ENCODE data around the gene ADGRE3. TPM values are rescaled to one million over a fixed set of nuclear protein-coding genes. Genes with fewer than 3 reads are reported as not detected.

Gene ADGRE3
- total RNA-seq, 1 donor from 2014 or later, result not detected

DNA sequence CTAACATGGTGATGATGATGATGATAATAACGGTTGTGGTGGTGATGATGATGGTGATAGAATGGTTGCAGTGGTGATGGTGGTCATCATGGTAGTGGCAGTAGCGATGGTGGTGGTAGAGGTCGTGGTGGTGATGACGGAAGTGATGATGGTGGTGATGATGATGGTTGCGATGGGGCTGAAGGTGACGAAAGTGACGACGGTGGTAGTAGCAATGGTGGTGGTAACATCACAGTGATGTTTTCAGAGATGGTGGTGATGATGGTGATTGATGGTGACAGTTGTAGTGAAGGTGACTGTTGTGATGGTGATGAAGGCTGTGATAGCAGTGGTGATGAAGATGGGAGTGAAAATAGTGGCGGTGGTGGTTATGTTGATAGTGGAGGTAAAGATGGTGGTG, 3.6 kb upstream of the ADGRE3 start:
- H3K27me3 ChIP-seq, result peaks cover 8% of the 10 kb centered on the region
- H3K27ac ChIP-seq, result no peak overlapping the region
- no peak overlapping the region for H3K4me3 ChIP-seq
- H3K79me2 ChIP-seq (ENCODE audit: low read depth), result no peaks in the 10 kb centered on the region
- no peaks in the 10 kb centered on the region for H3K4me1 ChIP-seq
- no peak overlapping the region for H3K4me3 Mint-ChIP-seq
- no peaks in the 10 kb centered on the region for H3K36me3 Mint-ChIP-seq
- H3K4me2 ChIP-seq, result no peak overlapping the region
- H3K4me1 Mint-ChIP-seq, result no peaks in the 10 kb centered on the region
- H4K20me1 ChIP-seq (ENCODE audit: low read depth), result no peaks in the 10 kb centered on the region
- H3K27me3 Mint-ChIP-seq (ENCODE audit: insufficient read depth, low read depth), result peaks cover 4% of the 10 kb centered on the region
- H3K27ac Mint-ChIP-seq, result no peak overlapping the region
- no peak overlapping the region for H3K9ac ChIP-seq
- no peaks in the 10 kb centered on the region for H3F3A ChIP-seq (ENCODE audit: low read depth)
- TF ChIP-seq EZH2phosphoT487 (IDR thresholded peaks at IDR 0.05), result no peak
- H3K36me3 ChIP-seq, result no peaks in the 10 kb centered on the region
- H2AFZ ChIP-seq (replicated peaks), result no peak overlapping the region
- H3K9me3 ChIP-seq (ENCODE audit: low read depth), result no peaks in the 10 kb centered on the region
- no peak for DNase-seq (ENCODE audit: low spot score)
- no peaks in the 10 kb centered on the region for H3K9me3 Mint-ChIP-seq

GRCh38 chr19:14677464-14677863, 2.8 kb upstream of the ADGRE3 start:
- H3K4me1 Mint-ChIP-seq, result no peaks in the 10 kb centered on the region
- DNase-seq (ENCODE audit: low spot score), result no peak
- H3K36me3 ChIP-seq, result no peaks in the 10 kb centered on the region

DNA sequence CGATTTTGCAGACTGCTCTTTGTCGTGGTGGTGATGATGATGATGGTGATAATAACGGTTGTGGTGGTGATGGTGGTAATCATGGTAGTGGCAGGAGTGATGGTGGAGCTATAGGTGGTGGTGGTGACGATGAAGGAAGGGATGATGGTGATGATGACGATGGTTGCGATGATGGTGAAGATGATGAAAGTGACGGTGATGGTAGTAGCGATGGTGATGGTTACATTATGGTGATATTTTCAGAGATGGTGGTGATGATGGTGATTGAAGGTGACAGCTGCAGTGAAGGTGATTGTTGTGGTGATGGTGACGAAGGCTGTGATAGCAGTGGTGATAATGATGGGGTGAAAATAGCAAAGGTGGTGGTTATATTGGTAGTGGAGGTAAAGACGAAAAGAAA, 2.1 kb upstream of the ADGRE3 start:
- no peak overlapping the region for H3K4me3 Mint-ChIP-seq
- peaks cover 2% of the 10 kb centered on the region for H3K27me3 ChIP-seq
- no peak overlapping the region for H3K4me3 ChIP-seq
- H3K9me3 ChIP-seq (ENCODE audit: low read depth), result no peaks in the 10 kb centered on the region
- H3K9ac ChIP-seq, result no peak overlapping the region
- no peaks in the 10 kb centered on the region for H3F3A ChIP-seq (ENCODE audit: low read depth)
- H3K4me2 ChIP-seq, result no peak overlapping the region
- H3K27me3 Mint-ChIP-seq (ENCODE audit: insufficient read depth, low read depth), result peaks cover 3% of the 10 kb centered on the region
- no peaks in the 10 kb centered on the region for H3K4me1 Mint-ChIP-seq
- H3K27ac Mint-ChIP-seq, result no peak overlapping the region
- no peaks in the 10 kb centered on the region for H3K36me3 Mint-ChIP-seq
- H4K20me1 ChIP-seq (ENCODE audit: low read depth), result no peaks in the 10 kb centered on the region
- no peaks in the 10 kb centered on the region for H3K79me2 ChIP-seq (ENCODE audit: low read depth)
- no peaks in the 10 kb centered on the region for H3K4me1 ChIP-seq
- no peaks in the 10 kb centered on the region for H3K36me3 ChIP-seq
- DNase-seq (ENCODE audit: low spot score), result no peak
- H2AFZ ChIP-seq (replicated peaks), result no peak overlapping the region
- no peak overlapping the region for H3K27ac ChIP-seq
- H3K9me3 Mint-ChIP-seq, result no peaks in the 10 kb centered on the region
- TF ChIP-seq, protein P1, sequence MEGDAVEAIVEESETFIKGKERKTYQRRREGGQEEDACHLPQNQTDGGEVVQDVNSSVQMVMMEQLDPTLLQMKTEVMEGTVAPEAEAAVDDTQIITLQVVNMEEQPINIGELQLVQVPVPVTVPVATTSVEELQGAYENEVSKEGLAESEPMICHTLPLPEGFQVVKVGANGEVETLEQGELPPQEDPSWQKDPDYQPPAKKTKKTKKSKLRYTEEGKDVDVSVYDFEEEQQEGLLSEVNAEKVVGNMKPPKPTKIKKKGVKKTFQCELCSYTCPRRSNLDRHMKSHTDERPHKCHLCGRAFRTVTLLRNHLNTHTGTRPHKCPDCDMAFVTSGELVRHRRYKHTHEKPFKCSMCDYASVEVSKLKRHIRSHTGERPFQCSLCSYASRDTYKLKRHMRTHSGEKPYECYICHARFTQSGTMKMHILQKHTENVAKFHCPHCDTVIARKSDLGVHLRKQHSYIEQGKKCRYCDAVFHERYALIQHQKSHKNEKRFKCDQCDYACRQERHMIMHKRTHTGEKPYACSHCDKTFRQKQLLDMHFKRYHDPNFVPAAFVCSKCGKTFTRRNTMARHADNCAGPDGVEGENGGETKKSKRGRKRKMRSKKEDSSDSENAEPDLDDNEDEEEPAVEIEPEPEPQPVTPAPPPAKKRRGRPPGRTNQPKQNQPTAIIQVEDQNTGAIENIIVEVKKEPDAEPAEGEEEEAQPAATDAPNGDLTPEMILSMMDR (IDR thresholded peaks at IDR 0.05), result no peak
- TF ChIP-seq EZH2 (IDR thresholded peaks at IDR 0.05), result no peak
- TF ChIP-seq EZH2phosphoT487 (IDR thresholded peaks at IDR 0.05), result no peak

More at GRCh38 chr19:14677464-14677863, 2.8 kb upstream of the ADGRE3 start:
- H2AFZ ChIP-seq (replicated peaks), result no peak overlapping the region
- H3K4me2 ChIP-seq, result no peak overlapping the region
- no peak overlapping the region for H3K4me3 ChIP-seq
- no peak overlapping the region for H3K4me3 Mint-ChIP-seq
- H3K36me3 Mint-ChIP-seq, result no peaks in the 10 kb centered on the region
- H3K9me3 ChIP-seq (ENCODE audit: low read depth), result no peaks in the 10 kb centered on the region
- H3K27me3 Mint-ChIP-seq (ENCODE audit: insufficient read depth, low read depth), result peaks cover 2% of the 10 kb centered on the region
- H3K27ac ChIP-seq, result no peak overlapping the region
- no peak overlapping the region for H3K27ac Mint-ChIP-seq
- H3K27me3 ChIP-seq, result peaks cover 8% of the 10 kb centered on the region
- no peaks in the 10 kb centered on the region for H3F3A ChIP-seq (ENCODE audit: low read depth)
- no peak overlapping the region for H3K9ac ChIP-seq
- H4K20me1 ChIP-seq (ENCODE audit: low read depth), result no peaks in the 10 kb centered on the region
- H3K4me1 ChIP-seq, result no peaks in the 10 kb centered on the region
- TF ChIP-seq EZH2phosphoT487 (IDR thresholded peaks at IDR 0.05), result no peak
- TF ChIP-seq, protein P1 (IDR thresholded peaks at IDR 0.05), result no peak
- TF ChIP-seq EZH2 (IDR thresholded peaks at IDR 0.05), result no peak
- no peaks in the 10 kb centered on the region for H3K9me3 Mint-ChIP-seq
- H3K79me2 ChIP-seq (ENCODE audit: low read depth), result no peaks in the 10 kb centered on the region

GRCh38 chr19:14673088-14673487, 1.6 kb downstream of the ADGRE3 start:
- no peak overlapping the region for H3K9ac ChIP-seq
- Mint-ChIP-seq H3K4me3 (no peak overlapping the region), H3K27ac (no peak overlapping the region), H3K27me3 (ENCODE audit: insufficient read depth, low read depth) (peaks cover 14% of the 10 kb centered on the region), H3K36me3 (no peaks in the 10 kb centered on the region), H3K9me3 (no peaks in the 10 kb centered on the region), H3K4me1 (no peaks in the 10 kb centered on the region)
- no peak overlapping the region for H2AFZ ChIP-seq (replicated peaks)
- H3K79me2 ChIP-seq (ENCODE audit: low read depth), result no peaks in the 10 kb centered on the region
- no peaks in the 10 kb centered on the region for H3K9me3 ChIP-seq (ENCODE audit: low read depth)
- no peaks in the 10 kb centered on the region for H3K4me1 ChIP-seq
- no peak for TF ChIP-seq EZH2 (IDR thresholded peaks at IDR 0.05)
- TF ChIP-seq, protein P1 (IDR thresholded peaks at IDR 0.05), result no peak
- TF ChIP-seq EZH2phosphoT487 (IDR thresholded peaks at IDR 0.05), result no peak
- H4K20me1 ChIP-seq (ENCODE audit: low read depth), result no peaks in the 10 kb centered on the region
- no peak for DNase-seq (ENCODE audit: low spot score)
- no peak overlapping the region for H3K27ac ChIP-seq
- H3K36me3 ChIP-seq, result no peaks in the 10 kb centered on the region
- H3F3A ChIP-seq (ENCODE audit: low read depth), result no peaks in the 10 kb centered on the region
- H3K4me3 ChIP-seq, result no peak overlapping the region
- no peak overlapping the region for H3K4me2 ChIP-seq
- H3K27me3 ChIP-seq, result no peaks in the 10 kb centered on the region
